Panc1 (cell line): ENCODE results near the gene SRP68. TPM values are rescaled to one million over a fixed set of nuclear protein-coding genes. Genes with fewer than 3 reads are reported as not detected.
"Not testable (repeated sequence)": the region's sequence is repeated elsewhere in the genome, so short reads cannot be mapped to it uniquely, and the experiment has no call there.

Experiments
- ATAC-seq: fragments of 200-7000 bp; cut with Tn5 transposase; 2 replicates; pipeline ENCODE4 v1.9.1; 2020; ENCODE audit warnings: mild to moderate bottlenecking, moderate library complexity
- BruUV-seq: library from RNA; stranded (reverse); fragments of 400-500 nt; replicated peaks from 2 replicates; lab custom pipeline; 2021; lab: Mats Ljungman, UMichigan
- CTCF ChIA-PET: fragments of 300-600 bp; sonication (Branson Sonifier 250); formaldehyde crosslinking; loops from one replicate; lab custom pipeline; 2022; ENCODE audit warnings: antibody characterized with exemption; lab: Charles Lee
- POLR2A ChIA-PET: fragments of 300-600 bp; sonication (Branson Sonifier 250); formaldehyde crosslinking; loops from one replicate; lab custom pipeline; 2022; ENCODE audit warnings: antibody characterized with exemption; lab: Charles Lee
- DNase-seq: peaks from one replicate; pipeline ENCODE4 v3.0.0-alpha.2; 2010; ENCODE audit warnings: low read depth, low spot score
- H3K27ac ChIP-seq: 2 replicates; pipeline ENCODE4 v1.5.1; 2011; ENCODE audit warnings: mild to moderate bottlenecking, low read length, inconsistent platforms
- H3K27me3 ChIP-seq: fragments of 200-500 bp; sonication (Bioruptor generic); 2 replicates; pipeline ENCODE4 v1.6.0; 2014; ENCODE audit warnings: low read length, inconsistent platforms; ENCODE audit not compliant: control insufficient read depth, insufficient read depth
- H3K36me3 ChIP-seq: fragments of 200-500 bp; sonication (Bioruptor generic); 2 replicates; pipeline ENCODE4 v1.5.1; 2014; ENCODE audit warnings: inconsistent platforms, mild to moderate bottlenecking, low read length, moderate library complexity; ENCODE audit not compliant: control insufficient read depth, insufficient read depth
- H3K4me1 ChIP-seq: 2 replicates; pipeline ENCODE4 v1.5.1; 2011; ENCODE audit warnings: inconsistent platforms, mild to moderate bottlenecking, low read length, moderate library complexity; ENCODE audit not compliant: control insufficient read depth, insufficient read depth
- H3K4me3 ChIP-seq, 2 experiments: 2 replicates each; pipeline ENCODE4 v1.5.1; 2011 to 2012; ENCODE audit warnings: low read depth in 2 of 2, low read length in 2 of 2, mild to moderate bottlenecking in 2 of 2, inconsistent platforms in 1 of 2, moderate library complexity in 1 of 2
- H3K9me3 ChIP-seq: fragments of 200-500 bp; sonication (Bioruptor generic); 2 replicates; pipeline ENCODE4 v1.5.1; 2014; ENCODE audit warnings: low read depth, mild to moderate bottlenecking, inconsistent platforms, low read length, moderate library complexity; ENCODE audit not compliant: control insufficient read depth, insufficient read depth
- POLR2AphosphoS5 ChIP-seq: IDR thresholded peaks from 2 replicates; pipeline ENCODE4 v1.6.1; 2012; ENCODE audit warnings: mild to moderate bottlenecking, low read depth, low read length, moderate library complexity
- SIN3A ChIP-seq: IDR thresholded peaks from 2 replicates; pipeline ENCODE4 v1.6.1; 2012; ENCODE audit warnings: low read depth, mild to moderate bottlenecking, low read length, moderate library complexity, borderline replicate concordance; ENCODE audit not compliant: insufficient read depth
- TCF7L2 ChIP-seq: IDR thresholded peaks from 2 replicates; pipeline ENCODE4 v1.6.1; 2011; ENCODE audit warnings: mild to moderate bottlenecking, low read depth, low read length, inconsistent platforms
- in situ Hi-C: cut with HindIII; loops from 2 replicates; pipeline ENCODE4 v1.10.0; 2016; ENCODE audit warnings: low sequenced_read_pairs, low pct_unique_long_range_greater_than_20kb
- intact Hi-C: fragments of 100-400 bp; cut with micrococcal nuclease; formaldehyde crosslinking; loops from one replicate; pipeline ENCODE4 v1.10.0; 2022; ENCODE audit not compliant: unreplicated experiment
- total RNA-seq: library from RNA; stranded (reverse); gene quantifications from one replicate; pipeline ENCODE4 v1.2.1, GENCODE V29; 2021; ENCODE audit not compliant: unreplicated experiment
- TF ChIP-seq, protein P1 (sequence below): fragments of 450-650 bp; IDR thresholded peaks from 2 replicates; pipeline ENCODE4 v1.5.1; 2017; ENCODE audit warnings: mild to moderate bottlenecking
- TF ChIP-seq, protein P2 (sequence below), 2 experiments: IDR thresholded peaks; 2 replicates each; pipeline ENCODE4 v1.6.1; 2011 to 2012; ENCODE audit warnings: low read depth in 2 of 2, control low read depth in 1 of 2, low read length in 1 of 2, mild to moderate bottlenecking in 1 of 2, moderate library complexity in 1 of 2; ENCODE audit not compliant: insufficient read depth in 1 of 2

Gene SRP68
- total RNA-seq, 1 experiment from 2014 or later, result 100 TPM

DNA sequence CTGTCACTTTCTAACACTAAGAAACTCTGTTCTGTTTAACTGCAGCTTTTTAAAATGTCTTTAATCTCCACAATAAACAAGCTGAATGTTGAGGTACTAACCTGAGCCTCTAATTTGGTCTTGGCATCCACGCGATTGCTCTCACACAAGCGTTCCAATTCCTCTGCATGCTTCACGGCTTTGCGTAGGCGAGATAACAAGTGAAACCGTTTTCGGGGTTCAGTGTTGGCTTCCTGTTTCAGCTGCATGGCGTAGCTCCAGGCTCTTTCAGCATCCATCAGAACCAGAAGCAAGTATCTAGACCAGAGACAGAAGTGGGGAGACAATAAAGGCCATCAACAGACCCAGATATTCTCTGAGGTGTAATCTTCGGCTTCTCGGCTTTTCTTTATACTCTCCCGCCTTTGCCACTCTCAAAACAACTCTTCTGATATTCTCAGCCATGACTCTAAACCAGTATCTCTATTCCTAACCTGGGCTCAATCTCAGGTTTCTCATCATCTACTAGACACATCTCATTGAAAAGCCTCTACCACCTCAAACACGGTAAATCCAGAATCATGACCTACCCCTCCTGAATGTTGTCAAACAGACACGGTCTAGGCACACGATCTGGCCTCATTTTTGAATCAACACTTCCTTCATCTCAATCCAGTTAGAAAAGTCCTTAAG is 8.3 kb downstream of the SRP68 start:
- no peaks in the 10 kb centered on the region for H3K4me1 ChIP-seq
- CTCF ChIA-PET, result interaction anchor here (0.6 to 0.7 kb wide), 2 partner anchors 50 to 135 kb away, joined by 5 to 10 read pairs; no protein-coding TSS in a partner anchor
- H3K4me3 ChIP-seq, result no peak overlapping the region
- no peaks in the 10 kb centered on the region for H3K27me3 ChIP-seq
- H3K36me3 ChIP-seq, result peaks cover 24% of the 10 kb centered on the region
- in situ Hi-C loops (loop anchor here (25.0 kb wide), 1 partner anchor 127 kb away; the partner anchor contains the start of gene FBF1), intact Hi-C loops (no loop called here)
- TF ChIP-seq TCF7L2, result no peak
- TF ChIP-seq, protein P1, sequence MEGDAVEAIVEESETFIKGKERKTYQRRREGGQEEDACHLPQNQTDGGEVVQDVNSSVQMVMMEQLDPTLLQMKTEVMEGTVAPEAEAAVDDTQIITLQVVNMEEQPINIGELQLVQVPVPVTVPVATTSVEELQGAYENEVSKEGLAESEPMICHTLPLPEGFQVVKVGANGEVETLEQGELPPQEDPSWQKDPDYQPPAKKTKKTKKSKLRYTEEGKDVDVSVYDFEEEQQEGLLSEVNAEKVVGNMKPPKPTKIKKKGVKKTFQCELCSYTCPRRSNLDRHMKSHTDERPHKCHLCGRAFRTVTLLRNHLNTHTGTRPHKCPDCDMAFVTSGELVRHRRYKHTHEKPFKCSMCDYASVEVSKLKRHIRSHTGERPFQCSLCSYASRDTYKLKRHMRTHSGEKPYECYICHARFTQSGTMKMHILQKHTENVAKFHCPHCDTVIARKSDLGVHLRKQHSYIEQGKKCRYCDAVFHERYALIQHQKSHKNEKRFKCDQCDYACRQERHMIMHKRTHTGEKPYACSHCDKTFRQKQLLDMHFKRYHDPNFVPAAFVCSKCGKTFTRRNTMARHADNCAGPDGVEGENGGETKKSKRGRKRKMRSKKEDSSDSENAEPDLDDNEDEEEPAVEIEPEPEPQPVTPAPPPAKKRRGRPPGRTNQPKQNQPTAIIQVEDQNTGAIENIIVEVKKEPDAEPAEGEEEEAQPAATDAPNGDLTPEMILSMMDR, result no peak
- TF ChIP-seq POLR2AphosphoS5, result no peak
- TF ChIP-seq, protein P2, sequence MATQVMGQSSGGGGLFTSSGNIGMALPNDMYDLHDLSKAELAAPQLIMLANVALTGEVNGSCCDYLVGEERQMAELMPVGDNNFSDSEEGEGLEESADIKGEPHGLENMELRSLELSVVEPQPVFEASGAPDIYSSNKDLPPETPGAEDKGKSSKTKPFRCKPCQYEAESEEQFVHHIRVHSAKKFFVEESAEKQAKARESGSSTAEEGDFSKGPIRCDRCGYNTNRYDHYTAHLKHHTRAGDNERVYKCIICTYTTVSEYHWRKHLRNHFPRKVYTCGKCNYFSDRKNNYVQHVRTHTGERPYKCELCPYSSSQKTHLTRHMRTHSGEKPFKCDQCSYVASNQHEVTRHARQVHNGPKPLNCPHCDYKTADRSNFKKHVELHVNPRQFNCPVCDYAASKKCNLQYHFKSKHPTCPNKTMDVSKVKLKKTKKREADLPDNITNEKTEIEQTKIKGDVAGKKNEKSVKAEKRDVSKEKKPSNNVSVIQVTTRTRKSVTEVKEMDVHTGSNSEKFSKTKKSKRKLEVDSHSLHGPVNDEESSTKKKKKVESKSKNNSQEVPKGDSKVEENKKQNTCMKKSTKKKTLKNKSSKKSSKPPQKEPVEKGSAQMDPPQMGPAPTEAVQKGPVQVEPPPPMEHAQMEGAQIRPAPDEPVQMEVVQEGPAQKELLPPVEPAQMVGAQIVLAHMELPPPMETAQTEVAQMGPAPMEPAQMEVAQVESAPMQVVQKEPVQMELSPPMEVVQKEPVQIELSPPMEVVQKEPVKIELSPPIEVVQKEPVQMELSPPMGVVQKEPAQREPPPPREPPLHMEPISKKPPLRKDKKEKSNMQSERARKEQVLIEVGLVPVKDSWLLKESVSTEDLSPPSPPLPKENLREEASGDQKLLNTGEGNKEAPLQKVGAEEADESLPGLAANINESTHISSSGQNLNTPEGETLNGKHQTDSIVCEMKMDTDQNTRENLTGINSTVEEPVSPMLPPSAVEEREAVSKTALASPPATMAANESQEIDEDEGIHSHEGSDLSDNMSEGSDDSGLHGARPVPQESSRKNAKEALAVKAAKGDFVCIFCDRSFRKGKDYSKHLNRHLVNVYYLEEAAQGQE (IDR thresholded peaks at IDR 0.05; ENCODE audit: insufficient read depth in 1 of 2, low read depth in 2 of 2, low read length in 1 of 2), result no peak
- no peak for TF ChIP-seq SIN3A
- POLR2A ChIA-PET, result interaction anchor here (0.7 kb wide), 1 partner anchor 45 kb away, joined by 8 read pairs; no protein-coding TSS in a partner anchor
- H3K27ac ChIP-seq, result no peak overlapping the region
- H3K9me3 ChIP-seq, result no peaks in the 10 kb centered on the region
- TSS peak; percentile 13 for BruUV-seq
- ATAC-seq (no peak), DNase-seq (no peak)

- DNase-seq, H3K27ac ChIP-seq, CTCF ChIA-PET, intact Hi-C loops, H3K27me3 ChIP-seq, BruUV-seq, ATAC-seq, H3K4me1 ChIP-seq, H3K9me3 ChIP-seq, H3K4me3 ChIP-seq: not testable (repeated sequence)
- in situ Hi-C loops, result loop anchor here (25.0 kb wide), 1 partner anchor 121 kb away; the partner anchor contains the start of gene FBF1
- peaks cover 25% of the 10 kb centered on the region for H3K36me3 ChIP-seq
- POLR2A ChIA-PET, result interaction anchor here (0.6 to 0.7 kb wide), 2 partner anchors 8 to 133 kb away, joined by 3 to 5 read pairs; no protein-coding TSS in a partner anchor
These were observed 14.1 kb downstream of the SRP68 start for GRCh38 chr17:76058264-76058663.

DNA sequence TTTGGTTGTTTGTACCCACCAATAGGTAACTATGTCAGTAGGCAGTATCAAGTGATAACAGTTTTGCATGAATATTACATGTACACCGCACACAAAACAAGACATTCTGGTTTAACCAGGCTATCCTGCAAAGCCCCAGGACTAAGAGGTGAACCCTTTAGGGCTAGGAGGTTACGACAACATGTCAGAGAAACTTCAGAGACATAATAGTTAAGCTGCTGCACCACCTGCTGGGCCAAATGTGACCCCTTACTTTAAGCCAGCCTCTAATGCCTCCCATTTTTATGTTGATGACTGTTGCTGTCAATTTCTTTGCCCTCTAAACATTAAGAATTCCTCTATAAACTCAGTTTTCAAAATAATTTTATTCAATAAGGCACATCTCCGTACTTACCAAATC is 15.4 kb downstream of the SRP68 start:
- Histone ChIP-seq H3K27ac (no peak overlapping the region), H3K36me3 (peaks cover 25% of the 10 kb centered on the region), H3K9me3 (no peaks in the 10 kb centered on the region), H3K4me3 (no peak overlapping the region), H3K4me1 (no peaks in the 10 kb centered on the region), H3K27me3 (no peaks in the 10 kb centered on the region)
- ATAC-seq, result no peak
- ChIA-PET POLR2A (no interaction called here), CTCF (interaction anchor here (0.6 kb wide), 1 partner anchor 11 kb away, joined by 3 read pairs; no protein-coding TSS in a partner anchor)
- DNase-seq, result no peak
- intact Hi-C loops, result no loop called here
- TF ChIP-seq TCF7L2 (no peak), POLR2AphosphoS5 (no peak), SIN3A (no peak)
- TF ChIP-seq, protein P2 (IDR thresholded peaks at IDR 0.05; ENCODE audit: insufficient read depth in 1 of 2, low read depth in 2 of 2, low read length in 1 of 2), result no peak
- TF ChIP-seq, protein P1, result no peak
- in situ Hi-C loops, result loop anchor here (25.0 kb wide), 1 partner anchor 120 kb away; the partner anchor contains the start of gene FBF1
- TSS peak; percentile 46 for BruUV-seq
